IMR-90 (cell line): ENCODE results near the gene SNRPA1.

Experiments used
- CTCF ChIP-seq: conservative IDR thresholded peaks from 2 replicates; pipeline ENCODE4 v1.5.1; 2012; ENCODE audit warnings: mild to moderate bottlenecking, low read depth, low read length, improper control_type of control experiment
- MAZ ChIP-seq: IDR thresholded peaks from 2 replicates; pipeline ENCODE4 v1.6.1; 2012; ENCODE audit warnings: low read depth, mild to moderate bottlenecking, low read length, improper control_type of control experiment, moderate library complexity, borderline replicate concordance
- MXI1 ChIP-seq: IDR thresholded peaks from 2 replicates; pipeline ENCODE4 v1.6.1; 2012; ENCODE audit warnings: low read depth, mild to moderate bottlenecking, low read length, moderate library complexity, borderline replicate concordance
- POLR2A ChIP-seq: IDR thresholded peaks from 2 replicates; pipeline ENCODE4 v1.6.1; 2012; ENCODE audit warnings: mild to moderate bottlenecking, low read depth, low read length
- RAD21 ChIP-seq: IDR thresholded peaks from 2 replicates; pipeline ENCODE4 v1.6.1; 2012; ENCODE audit warnings: low read length, improper control_type of control experiment
- RFX5 ChIP-seq: IDR thresholded peaks from 2 replicates; pipeline ENCODE4 v1.8.0; 2012; ENCODE audit warnings: low read depth, mild to moderate bottlenecking, low read length, moderate library complexity

DNA sequence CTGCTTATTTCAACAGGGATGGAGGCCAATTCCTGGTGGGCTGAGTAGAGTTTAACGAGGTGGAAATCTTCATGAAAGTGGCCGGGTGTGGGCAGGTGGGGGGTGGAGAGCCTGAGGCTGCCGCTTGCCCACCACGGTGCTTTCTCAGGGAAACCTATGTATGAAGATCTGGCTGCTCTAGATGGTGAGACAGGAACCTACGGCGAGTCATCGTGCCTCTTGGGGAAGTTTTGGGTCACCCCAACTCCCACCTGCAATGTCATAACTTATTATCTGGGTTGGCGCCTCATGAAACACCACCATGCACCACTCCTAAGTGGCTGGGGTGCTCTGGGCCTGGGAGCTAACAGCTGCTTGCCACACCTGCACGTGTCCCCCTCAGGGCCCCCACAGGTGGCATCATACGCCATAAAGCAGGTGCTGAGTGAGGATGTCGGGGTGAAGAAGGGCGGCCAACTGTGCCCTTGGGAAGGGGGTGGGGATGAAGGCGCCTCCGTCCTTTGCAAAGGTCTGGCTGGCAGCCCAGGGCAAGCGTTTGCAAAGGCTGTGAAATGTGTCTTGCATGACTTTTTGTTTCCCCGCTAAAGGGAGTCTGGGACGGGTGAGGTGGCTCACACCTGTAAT, 27.9 kb upstream of the SNRPA1 start:
- TF ChIP-seq CTCF (no peak), RFX5 (no peak), RAD21 (no peak), MAZ (no peak), MXI1 (no peak), POLR2A (no peak)
